PFSK-1 (cell line): ENCODE results near the gene ADRM1.

ENCODE experiments used
- FOXP2 ChIP-seq: optimal IDR thresholded peaks from 2 replicates; pipeline ENCODE3; 2011; ENCODE audit warnings: borderline replicate concordance, control low read depth, inconsistent platforms; ENCODE audit not compliant: insufficient read depth; ENCODE audit errors: extremely low read length, extremely low read depth
- POLR2AphosphoS5 ChIP-seq: IDR thresholded peaks from 2 replicates; pipeline ENCODE4 v1.6.1; 2012; ENCODE audit warnings: low read depth, mild to moderate bottlenecking, control low read depth, low read length, moderate library complexity
- SIN3A ChIP-seq: IDR thresholded peaks from 2 replicates; pipeline ENCODE4 v1.6.1; 2012; ENCODE audit warnings: mild to moderate bottlenecking, low read length, moderate library complexity, borderline replicate concordance; ENCODE audit not compliant: insufficient read depth
- TAF1 ChIP-seq: IDR thresholded peaks from 2 replicates; pipeline ENCODE4 v1.6.1; 2012; ENCODE audit warnings: low read length, control low read depth, borderline replicate concordance; ENCODE audit not compliant: insufficient read depth
- TF ChIP-seq, protein P1 (sequence below), 2 experiments: IDR thresholded peaks; 2 replicates each; pipeline versions ENCODE4 v1.6.1 to v1.8.0; 2011 to 2012; ENCODE audit warnings: low read depth in 2 of 2, low read length in 2 of 2, control low read depth in 1 of 2, inconsistent platforms in 1 of 2, mild to moderate bottlenecking in 1 of 2, moderate library complexity in 1 of 2; ENCODE audit not compliant: insufficient read depth in 1 of 2

DNA sequence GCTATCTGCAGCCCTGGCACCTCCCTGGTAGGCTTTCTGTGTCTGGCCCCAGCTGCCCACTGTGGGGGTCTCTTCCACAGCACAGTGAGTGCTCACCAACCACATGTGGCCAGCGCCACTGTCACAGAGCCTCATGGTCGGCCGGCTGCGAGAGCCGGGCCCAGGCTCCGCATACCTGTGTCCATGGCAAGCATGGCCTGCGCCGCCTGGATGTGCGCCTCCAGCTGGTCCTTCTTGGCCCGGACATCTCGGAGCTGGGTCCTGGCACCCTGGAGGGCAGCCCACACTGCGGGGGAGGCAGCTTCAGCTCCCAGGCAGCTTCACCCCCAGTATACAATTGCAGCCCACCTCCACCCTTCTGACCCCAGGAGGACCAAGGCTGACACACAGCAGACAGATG is 13.0 kb downstream of the ADRM1 start:
- TF ChIP-seq POLR2AphosphoS5 (no peak), TAF1 (no peak), FOXP2 (no peak), SIN3A (no peak)
- TF ChIP-seq, protein P1, sequence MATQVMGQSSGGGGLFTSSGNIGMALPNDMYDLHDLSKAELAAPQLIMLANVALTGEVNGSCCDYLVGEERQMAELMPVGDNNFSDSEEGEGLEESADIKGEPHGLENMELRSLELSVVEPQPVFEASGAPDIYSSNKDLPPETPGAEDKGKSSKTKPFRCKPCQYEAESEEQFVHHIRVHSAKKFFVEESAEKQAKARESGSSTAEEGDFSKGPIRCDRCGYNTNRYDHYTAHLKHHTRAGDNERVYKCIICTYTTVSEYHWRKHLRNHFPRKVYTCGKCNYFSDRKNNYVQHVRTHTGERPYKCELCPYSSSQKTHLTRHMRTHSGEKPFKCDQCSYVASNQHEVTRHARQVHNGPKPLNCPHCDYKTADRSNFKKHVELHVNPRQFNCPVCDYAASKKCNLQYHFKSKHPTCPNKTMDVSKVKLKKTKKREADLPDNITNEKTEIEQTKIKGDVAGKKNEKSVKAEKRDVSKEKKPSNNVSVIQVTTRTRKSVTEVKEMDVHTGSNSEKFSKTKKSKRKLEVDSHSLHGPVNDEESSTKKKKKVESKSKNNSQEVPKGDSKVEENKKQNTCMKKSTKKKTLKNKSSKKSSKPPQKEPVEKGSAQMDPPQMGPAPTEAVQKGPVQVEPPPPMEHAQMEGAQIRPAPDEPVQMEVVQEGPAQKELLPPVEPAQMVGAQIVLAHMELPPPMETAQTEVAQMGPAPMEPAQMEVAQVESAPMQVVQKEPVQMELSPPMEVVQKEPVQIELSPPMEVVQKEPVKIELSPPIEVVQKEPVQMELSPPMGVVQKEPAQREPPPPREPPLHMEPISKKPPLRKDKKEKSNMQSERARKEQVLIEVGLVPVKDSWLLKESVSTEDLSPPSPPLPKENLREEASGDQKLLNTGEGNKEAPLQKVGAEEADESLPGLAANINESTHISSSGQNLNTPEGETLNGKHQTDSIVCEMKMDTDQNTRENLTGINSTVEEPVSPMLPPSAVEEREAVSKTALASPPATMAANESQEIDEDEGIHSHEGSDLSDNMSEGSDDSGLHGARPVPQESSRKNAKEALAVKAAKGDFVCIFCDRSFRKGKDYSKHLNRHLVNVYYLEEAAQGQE (IDR thresholded peaks at IDR 0.05; ENCODE audit: insufficient read depth in 1 of 2, low read depth in 2 of 2, low read length in 2 of 2): no peak
